Effector memory CD4-positive, alpha-beta T cell (primary cell): ENCODE measurements around the gene LRSAM1.

Source experiments
- DNase-seq, 3 donors: peaks; one replicate each; pipeline ENCODE4 v3.0.0-alpha.2; 2020
- H3K27ac ChIP-seq: 2 replicates; pipeline ENCODE4 v1.7.0; 2013; ENCODE audit warnings: mild to moderate bottlenecking, low read length, moderate library complexity; ENCODE audit not compliant: insufficient read depth, poor library complexity, severe bottlenecking
- H3K27me3 ChIP-seq: replicated peaks from 2 replicates; pipeline ENCODE4 v1.7.0; 2013; ENCODE audit warnings: mild to moderate bottlenecking, low read length; ENCODE audit not compliant: insufficient read depth, control insufficient read depth, poor library complexity, severe bottlenecking
- H3K36me3 ChIP-seq: 2 replicates; pipeline ENCODE4 v1.7.0; 2013; ENCODE audit warnings: mild to moderate bottlenecking, low read length, moderate library complexity; ENCODE audit not compliant: control insufficient read depth, insufficient read depth
- H3K4me1 ChIP-seq: 2 replicates; pipeline ENCODE4 v1.7.0; 2013; ENCODE audit warnings: low read length, mild to moderate bottlenecking; ENCODE audit not compliant: control insufficient read depth, insufficient read depth, poor library complexity, severe bottlenecking
- H3K4me3 ChIP-seq: 2 replicates; pipeline ENCODE4 v1.7.0; 2013; ENCODE audit warnings: low read length, low read depth, mild to moderate bottlenecking; ENCODE audit not compliant: insufficient read depth, poor library complexity, severe bottlenecking
- H3K9me3 ChIP-seq: 2 replicates; pipeline ENCODE4 v1.7.0; 2013; ENCODE audit warnings: mild to moderate bottlenecking, low read length, moderate library complexity; ENCODE audit not compliant: control insufficient read depth

The LRSAM1 gene

DNA sequence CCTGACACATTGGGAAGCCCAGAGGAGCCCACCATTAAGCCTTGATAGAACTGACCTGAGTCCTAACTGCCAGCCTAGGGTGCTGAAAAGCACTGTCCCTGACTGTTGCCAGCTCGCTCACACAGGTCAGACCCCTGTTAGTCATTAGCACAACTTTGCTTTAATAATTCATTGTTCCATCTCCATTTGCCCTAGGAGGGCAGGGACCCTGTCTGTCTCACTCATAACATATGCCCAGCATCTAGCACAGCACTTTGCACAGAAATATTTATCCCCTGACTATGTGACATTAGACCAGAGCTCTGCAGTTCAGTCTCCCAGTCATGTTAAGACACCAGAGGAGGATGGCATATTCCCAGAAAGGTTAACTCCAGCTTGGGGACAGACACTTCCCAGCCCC, 99.0 kb downstream of the LRSAM1 start:
- peaks cover 4% of the 10 kb centered on the region for H3K4me1 ChIP-seq
- H3K4me3 ChIP-seq = no peak overlapping the region
- H3K36me3 ChIP-seq = no peaks in the 10 kb centered on the region
- no peak overlapping the region for H3K27ac ChIP-seq
- no peak for DNase-seq
- H3K27me3 ChIP-seq = no peaks in the 10 kb centered on the region
- no peaks in the 10 kb centered on the region for H3K9me3 ChIP-seq

- no peak overlapping the region for H3K27ac ChIP-seq
- peaks cover 9% of the 10 kb centered on the region for H3K4me1 ChIP-seq
- H3K9me3 ChIP-seq = no peaks in the 10 kb centered on the region
- H3K27me3 ChIP-seq = no peaks in the 10 kb centered on the region
- DNase-seq = no peak
- H3K4me3 ChIP-seq = no peak overlapping the region
- no peaks in the 10 kb centered on the region for H3K36me3 ChIP-seq
These were observed 99.4 kb downstream of the LRSAM1 start for GRCh38 chr9:127550751-127551150.
